K562 (cell line): ENCODE measurements around the gene RASAL3. TPM values are rescaled to one million over a fixed set of nuclear protein-coding genes. Genes with fewer than 3 reads are reported as not detected.

Experiments
- ATAC-seq: fragments of 200-7000 bp; cut with Tn5 transposase; 3 replicates; pipeline ENCODE4 v1.9.1; 2020; ENCODE audit warnings: moderate library complexity
- BruUV-seq: library from RNA; stranded (reverse); fragments of 400-500 nt; replicated peaks from 2 replicates; lab custom pipeline; 2021; lab: Mats Ljungman, UMichigan
- CTCF ChIA-PET: fragments of 300-600 bp; formaldehyde crosslinking; extraction: SDS; loops from one replicate; lab custom pipeline; 2021; ENCODE audit warnings: low intra/inter-chr PET ratio; lab: Yijun Ruan, JAX
- POLR2A ChIA-PET: fragments of 300-600, 350-650 bp; sonication (Branson Sonifier 250); formaldehyde crosslinking; extraction: SDS; loops from one replicate; lab custom pipeline; 2021; ENCODE audit warnings: antibody characterized with exemption, inconsistent platforms; lab: Yijun Ruan, JAX
- DNase-seq, 4 experiments: peaks; one replicate each; pipeline versions ENCODE4 v3.0.0 to v3.0.0-alpha.2; 2011 to 2018; ENCODE audit warnings: low spot score in 3 of 4, mixed read lengths in 3 of 4; ENCODE audit errors: extremely low read depth in 1 of 4
- FAIRE-seq: peaks from 2 replicates; lab custom pipeline; 2011; peaks lifted over from hg19 to GRCh38; lab: Jason Lieb, UNC
- H2AFZ ChIP-seq: 2 replicates; pipeline ENCODE4 v1.6.0; 2011; ENCODE audit warnings: low read depth, low read length, control low read depth, inconsistent platforms
- H3K27ac ChIP-seq: fragments of 200-600 bp; 3 replicates; pipeline ENCODE4 v1.8.0; 2011; ENCODE audit warnings: low read depth, mild to moderate bottlenecking, control low read depth, inconsistent platforms, low read length, moderate library complexity, mixed read lengths; ENCODE audit errors: extremely low read depth
- H3K27me3 ChIP-seq, 2 experiments: fragments of 300-600 bp in 1 of 2; 2 replicates in 1 of 2; 3 replicates in 1 of 2; pipeline versions ENCODE4 v1.6.0 to v1.8.0; 2011; ENCODE audit warnings: inconsistent platforms in 2 of 2, low read length in 2 of 2, mild to moderate bottlenecking in 1 of 2, mixed read lengths in 1 of 2, moderate library complexity in 1 of 2; ENCODE audit not compliant: control insufficient read depth in 2 of 2, insufficient read depth in 2 of 2
- H3K36me3 ChIP-seq: fragments of 300-600 bp; 3 replicates; pipeline ENCODE4 v1.8.0; 2011; ENCODE audit warnings: mild to moderate bottlenecking, low read length, inconsistent platforms; ENCODE audit not compliant: control insufficient read depth, insufficient read depth
- H3K4me1 ChIP-seq, 2 experiments: fragments of 200-600 bp in 1 of 2; replicated peaks in 1 of 2; 2 replicates in 1 of 2; 3 replicates in 1 of 2; pipeline versions ENCODE4 v1.5.1 to v1.8.0; 2011; ENCODE audit warnings: inconsistent platforms in 2 of 2, low read length in 2 of 2, mild to moderate bottlenecking in 1 of 2, mixed read lengths in 1 of 2, moderate library complexity in 1 of 2; ENCODE audit not compliant: control insufficient read depth in 2 of 2, insufficient read depth in 2 of 2
- H3K4me2 ChIP-seq: 2 replicates; pipeline ENCODE4 v1.6.1; 2011; ENCODE audit warnings: low read length, control low read depth, inconsistent platforms, mixed read lengths; ENCODE audit not compliant: insufficient read depth
- H3K4me3 ChIP-seq: fragments of 200-600 bp; sonication (generic), shearing (Covaris generic); 2 replicates; pipeline ENCODE4 v1.5.1; 2016; ENCODE audit warnings: control low read depth, inconsistent platforms
- H3K79me2 ChIP-seq: fragments of 200-600 bp; 3 replicates; pipeline ENCODE4 v1.8.0; 2011; ENCODE audit warnings: low read length, inconsistent platforms; ENCODE audit not compliant: control insufficient read depth, insufficient read depth
- H3K9ac ChIP-seq, 2 experiments: 2 replicates each; pipeline versions ENCODE4 v1.6.0 to v1.6.1; 2011; ENCODE audit warnings: low read depth in 2 of 2, low read length in 2 of 2, control low read depth in 1 of 2, inconsistent platforms in 1 of 2, mild to moderate bottlenecking in 1 of 2, mixed read lengths in 1 of 2; ENCODE audit not compliant: insufficient read depth in 1 of 2
- H3K9me1 ChIP-seq: one replicate; pipeline ENCODE4 v1.6.0; 2011; ENCODE audit warnings: inconsistent platforms, mild to moderate bottlenecking, low read length, moderate library complexity; ENCODE audit not compliant: control insufficient read depth, insufficient read depth
- H3K9me3 ChIP-seq: replicated peaks from 2 replicates; pipeline ENCODE4 v1.5.1; 2011; ENCODE audit warnings: low read depth, low read length, inconsistent platforms; ENCODE audit not compliant: control insufficient read depth, insufficient read depth
- H4K20me1 ChIP-seq: replicated peaks from 2 replicates; pipeline ENCODE4 v1.6.1; 2011; ENCODE audit warnings: low read length, inconsistent platforms, mixed read lengths; ENCODE audit not compliant: control insufficient read depth, insufficient read depth
- DIDO1 ChIP-seq: fragments of 450-650 bp; IDR thresholded peaks from 2 replicates; pipeline ENCODE4 v1.6.1; 2016; ENCODE audit warnings: low read depth, missing biosample characterization, missing genetic modification characterization
- FOXK2 ChIP-seq, 2 experiments: fragments of 450-650 bp; IDR thresholded peaks in 1 of 2; conservative IDR thresholded peaks in 1 of 2; 2 replicates each; pipeline ENCODE4 v1.6.1; 2016; ENCODE audit warnings: low read depth in 2 of 2, mild to moderate bottlenecking in 1 of 2
- MEIS2 ChIP-seq: fragments of 450-650 bp; IDR thresholded peaks from 2 replicates; pipeline ENCODE4 v1.6.1; 2014; ENCODE audit warnings: mild to moderate bottlenecking; ENCODE audit not compliant: partially characterized antibody
- PTTG1 ChIP-seq: fragments of 450-650 bp; IDR thresholded peaks from 2 replicates; pipeline ENCODE4 v1.6.1; 2016; ENCODE audit warnings: low read depth, mild to moderate bottlenecking, missing genetic modification characterization, missing compliant biosample characterization
- RBBP5 ChIP-seq: fragments of 200-600 bp; sonication (generic); IDR thresholded peaks from 2 replicates; pipeline ENCODE4 v1.6.1; 2012; ENCODE audit warnings: borderline replicate concordance, mild to moderate bottlenecking, low read length, control low read depth, inconsistent platforms; ENCODE audit not compliant: insufficient read depth, poor library complexity, severe bottlenecking
- SIN3A ChIP-seq, 2 experiments: fragments of 150-350 bp in 1 of 2; IDR thresholded peaks; 2 replicates each; pipeline ENCODE4 v1.6.1; 2011 to 2016; ENCODE audit warnings: borderline replicate concordance in 2 of 2, low read depth in 2 of 2, low read length in 2 of 2, mild to moderate bottlenecking in 2 of 2, moderate library complexity in 2 of 2; ENCODE audit not compliant: control insufficient read depth in 1 of 2
- SRSF9 ChIP-seq: fragments of 200-400 bp; formaldehyde crosslinking; IDR thresholded peaks from 2 replicates; pipeline ENCODE4 v1.6.1; 2017; ENCODE audit warnings: low read depth, low read length, borderline replicate concordance
- TCFL5 ChIP-seq: fragments of 250-450 bp; sonication (Bioruptor Pico); conservative IDR thresholded peaks from 2 replicates; pipeline ENCODE4 v1.6.1; 2021; ENCODE audit warnings: mild to moderate bottlenecking, moderate library complexity, matching md5 sums
- WGBS: fragments of 100-300 bp; shearing (Covaris generic); methylation state at CpG from one replicate; pipeline ENCODE4 v1.1.6; 2016; ENCODE audit warnings: low coverage, mixed read lengths; ENCODE audit not compliant: insufficient coverage; ENCODE audit errors: missing lambda C conversion rate; 5-methylcytosine and 5-hydroxymethylcytosine counted together
- in situ Hi-C: fragments of 300-500 bp; cut with MboI; formaldehyde crosslinking; loops from 4 replicates; pipeline ENCODE4 v1.15.0; 2018; ENCODE audit warnings: inconsistent platforms, mixed read lengths
- intact Hi-C: fragments of 100-400 bp; cut with micrococcal nuclease; formaldehyde crosslinking; loops from 2 replicates; pipeline ENCODE4 v1.14.2; 2022
- polyA plus RNA-seq, 8 experiments: library from polyadenylated mRNA; depleted of rRNA in 4 of 8; stranded (reverse) in 5 of 8; unstranded in 3 of 8; fragments of >200 nt; fragmentation: Nextera tagmentation in 2 of 8; fragmentation: Illumina TruSeq in 1 of 8; extraction: Ambion mirVana in 2 of 8; extraction: Trizol in 1 of 8; gene quantifications; 2 replicates each; pipeline versions ENCODE4 v1.2.1 to v1.2.3, GENCODE V29; 2011 to 2014; ENCODE audit warnings: inconsistent platforms in 1 of 8, missing spikeins in 1 of 8
- total RNA-seq, 7 experiments: library from RNA; depleted of rRNA in 6 of 7; stranded (reverse); fragments of >200 nt in 6 of 7; fragmentation: Illumina TruSeq in 2 of 7; extraction: Trizol in 2 of 7; gene quantifications; 2 replicates each; pipeline versions ENCODE4 v1.2.1 to v1.2.3, GENCODE V29; 2011 to 2021; ENCODE audit warnings: low replicate concordance in 1 of 7
- TF ChIP-seq, protein P1 (sequence below), 2 experiments: fragments of 450-650 bp in 1 of 2; sonication (generic) in 1 of 2; formaldehyde crosslinking in 1 of 2; IDR thresholded peaks in 1 of 2; conservative IDR thresholded peaks in 1 of 2; 2 replicates each; pipeline versions ENCODE4 v1.6.1 to v1.8.1; 2016 to 2023; ENCODE audit warnings: mild to moderate bottlenecking in 2 of 2, moderate library complexity in 2 of 2, inconsistent platforms in 1 of 2, missing genetic modification reagents in 1 of 2

Gene RASAL3
- total and polyA plus RNA-seq, 9 of the 15 experiments (the other 6 are each of a cell fraction or from before 2014, with no cell fraction given), result 0.07 to 0.44 TPM; not detected in 7

DNA sequence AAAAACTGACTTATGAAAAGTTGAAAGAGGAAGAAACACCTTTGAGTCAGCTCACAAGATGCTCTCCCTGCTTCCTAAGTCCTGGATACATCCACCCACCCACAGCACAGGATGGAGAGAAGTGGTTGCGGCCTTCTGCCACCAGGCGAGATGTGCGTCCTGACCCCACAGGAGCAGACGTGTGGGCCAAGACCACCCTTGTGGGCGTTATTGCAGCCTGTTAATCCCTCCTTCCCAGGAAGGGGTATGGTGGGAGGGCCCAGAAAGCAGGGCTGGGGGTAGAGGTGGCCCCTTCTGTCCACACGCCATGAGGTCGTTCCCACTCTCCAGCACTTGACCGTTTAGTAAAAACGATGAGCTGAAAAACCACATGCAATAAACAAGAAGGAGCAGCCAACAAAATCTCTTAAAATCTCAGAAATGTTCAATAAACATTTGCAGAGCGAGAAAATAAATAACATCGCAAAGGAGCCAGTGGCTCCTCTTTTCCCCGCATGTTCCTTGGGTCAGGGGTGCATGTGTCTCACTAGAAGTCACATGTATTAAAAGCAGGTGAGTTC, 43.1 kb downstream of the RASAL3 start:
- Histone ChIP-seq H3K4me1 (peaks cover 12 to 28% of the 10 kb centered on the region in 2 experiments; a peak in 4 of 5 replicates), H3K4me2 (no peak overlapping the region), H3K9ac (peak overlapping the region in 1 of 2 experiments; percentile 14; a peak in 1 of 4 replicates), H3K27ac (no peak overlapping the region), H3K9me3 (no peaks in the 10 kb centered on the region), H3K4me3 (no peak overlapping the region), H3K79me2 (peaks cover 27% of the 10 kb centered on the region), H4K20me1 (peaks cover 7% of the 10 kb centered on the region), H2AFZ (no peak overlapping the region), H3K27me3 (no peaks in the 10 kb centered on the region), H3K36me3 (peaks cover 51% of the 10 kb centered on the region), H3K9me1 (peaks cover 4% of the 10 kb centered on the region)
- intact Hi-C loops (no loop called here), in situ Hi-C loops (no loop called here)
- ATAC-seq (no peak), FAIRE-seq (no peak), DNase-seq (no peak)
- ChIA-PET POLR2A (interaction anchor here (0.7 to 6.8 kb wide), 5 partner anchors 9 to 134 kb away, joined by 3 to 54 read pairs (median 6); no protein-coding TSS in a partner anchor), CTCF (no interaction called here)
- BruUV-seq, result no TSS peak
- TF ChIP-seq TCFL5 (CRISPR knock-in tag) (no peak), PTTG1 (no peak), FOXK2 (conservative IDR thresholded peaks at IDR 0.05 in 1 of 2, IDR thresholded peaks at IDR 0.05 in 1 of 2; ENCODE audit: low read depth in 2 of 2) (no peak), RBBP5 (no peak), MEIS2 (no peak), DIDO1 (tag) (no peak), SIN3A (IDR thresholded peaks at IDR 0.05; ENCODE audit: borderline replicate concordance in 2 of 2, control insufficient read depth in 1 of 2, low read depth in 2 of 2, low read length in 2 of 2) (no peak), SRSF9 (no peak)
- TF ChIP-seq, protein P1, sequence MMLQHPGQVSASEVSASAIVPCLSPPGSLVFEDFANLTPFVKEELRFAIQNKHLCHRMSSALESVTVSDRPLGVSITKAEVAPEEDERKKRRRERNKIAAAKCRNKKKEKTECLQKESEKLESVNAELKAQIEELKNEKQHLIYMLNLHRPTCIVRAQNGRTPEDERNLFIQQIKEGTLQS (IDR thresholded peaks at IDR 0.05), result no peak
- TF ChIP-seq, protein P1 (CRISPR knock-in tag; conservative IDR thresholded peaks at IDR 0.05), result no peak
- WGBS, result 92% methylated on average over 12 of the region's 12 CpGs
